GM21381 (cell line): ENCODE data around the gene PNPLA6.
"Not testable (repeated sequence)": the region's sequence is repeated elsewhere in the genome, so short reads cannot be mapped to it uniquely, and the experiment has no call there.

Experiments
- ATAC-seq: cut with Tn5 transposase; IDR thresholded peaks from one replicate; pipeline ENCODE4 v1.9.1; 2021; ENCODE audit warnings: mild to moderate bottlenecking, moderate library complexity; ENCODE audit not compliant: unreplicated experiment

Gene PNPLA6

DNA sequence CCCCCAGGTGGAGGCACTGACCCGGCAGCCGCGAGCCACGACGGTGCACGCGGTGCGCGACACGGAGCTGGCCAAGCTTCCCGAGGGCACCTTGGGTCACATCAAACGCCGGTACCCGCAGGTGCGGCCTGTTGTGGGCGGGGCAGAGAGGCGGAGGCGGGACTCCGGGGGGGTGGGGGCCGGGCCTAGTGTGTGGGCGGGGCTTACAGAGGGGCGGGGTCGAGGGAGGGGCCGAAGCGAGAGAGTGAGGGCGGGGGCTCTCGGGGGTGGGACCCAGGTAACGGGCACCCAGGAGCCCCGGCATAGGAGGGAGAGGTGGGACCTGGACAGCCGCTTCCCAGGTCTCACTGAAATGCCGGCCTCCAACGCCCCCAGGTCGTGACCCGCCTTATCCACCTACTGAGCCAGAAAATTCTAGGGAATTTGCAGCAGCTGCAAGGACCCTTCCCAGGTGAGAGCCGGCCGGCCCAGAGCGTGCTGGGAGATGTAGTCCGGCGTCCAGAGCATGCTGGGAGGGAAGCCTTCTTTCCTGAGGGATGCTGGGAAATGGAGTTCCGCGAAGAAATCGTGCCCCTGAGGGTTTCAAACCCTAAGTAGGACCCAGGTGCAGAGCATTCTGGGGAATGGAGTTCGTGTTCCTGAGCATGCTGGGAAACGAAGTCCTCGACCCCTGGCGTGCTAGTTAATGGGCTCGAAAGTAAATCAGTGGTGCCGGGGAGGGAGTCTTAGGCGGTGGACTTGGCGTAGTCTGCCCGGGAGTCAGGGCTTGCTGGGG, 15.7 kb downstream of the PNPLA6 start:
- ATAC-seq = no peak

DNA sequence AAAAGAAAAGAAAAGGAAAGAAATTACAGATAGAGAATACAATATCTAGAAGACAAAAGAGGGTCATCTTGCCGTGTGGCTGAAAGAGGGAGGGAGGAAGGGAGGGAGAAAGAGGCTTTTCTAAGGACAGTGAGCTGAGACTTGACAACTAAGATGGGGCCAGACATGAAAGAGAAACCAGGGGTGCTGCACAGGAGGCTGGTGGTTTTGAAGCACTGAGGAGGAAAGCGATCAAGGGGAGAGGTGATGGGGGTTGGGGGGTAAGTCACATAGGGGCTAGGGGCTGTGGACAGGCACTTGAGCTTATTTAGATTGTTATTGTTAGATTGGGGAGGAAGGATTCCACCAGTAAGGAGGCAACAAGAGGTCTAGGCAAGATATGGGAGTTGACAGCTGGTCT, 17.3 kb downstream of the PNPLA6 start:
- ATAC-seq = no peak

DNA sequence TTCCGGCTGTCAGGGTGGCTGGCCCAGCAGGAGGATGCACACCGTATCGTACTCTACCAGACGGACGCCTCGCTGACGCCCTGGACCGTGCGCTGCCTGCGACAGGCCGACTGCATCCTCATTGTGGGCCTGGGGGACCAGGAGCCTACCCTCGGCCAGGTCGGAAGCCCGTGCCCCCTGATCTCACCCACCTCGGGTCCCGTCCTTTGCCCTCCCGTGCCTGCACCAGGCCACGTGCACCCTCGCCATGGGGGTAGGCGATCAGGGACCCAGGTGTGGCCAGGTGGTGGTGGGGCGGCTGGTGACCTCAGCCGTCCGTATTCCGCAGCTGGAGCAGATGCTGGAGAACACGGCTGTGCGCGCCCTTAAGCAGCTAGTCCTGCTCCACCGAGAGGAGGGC, 19.0 kb downstream of the PNPLA6 start:
- ATAC-seq = no peak

DNA sequence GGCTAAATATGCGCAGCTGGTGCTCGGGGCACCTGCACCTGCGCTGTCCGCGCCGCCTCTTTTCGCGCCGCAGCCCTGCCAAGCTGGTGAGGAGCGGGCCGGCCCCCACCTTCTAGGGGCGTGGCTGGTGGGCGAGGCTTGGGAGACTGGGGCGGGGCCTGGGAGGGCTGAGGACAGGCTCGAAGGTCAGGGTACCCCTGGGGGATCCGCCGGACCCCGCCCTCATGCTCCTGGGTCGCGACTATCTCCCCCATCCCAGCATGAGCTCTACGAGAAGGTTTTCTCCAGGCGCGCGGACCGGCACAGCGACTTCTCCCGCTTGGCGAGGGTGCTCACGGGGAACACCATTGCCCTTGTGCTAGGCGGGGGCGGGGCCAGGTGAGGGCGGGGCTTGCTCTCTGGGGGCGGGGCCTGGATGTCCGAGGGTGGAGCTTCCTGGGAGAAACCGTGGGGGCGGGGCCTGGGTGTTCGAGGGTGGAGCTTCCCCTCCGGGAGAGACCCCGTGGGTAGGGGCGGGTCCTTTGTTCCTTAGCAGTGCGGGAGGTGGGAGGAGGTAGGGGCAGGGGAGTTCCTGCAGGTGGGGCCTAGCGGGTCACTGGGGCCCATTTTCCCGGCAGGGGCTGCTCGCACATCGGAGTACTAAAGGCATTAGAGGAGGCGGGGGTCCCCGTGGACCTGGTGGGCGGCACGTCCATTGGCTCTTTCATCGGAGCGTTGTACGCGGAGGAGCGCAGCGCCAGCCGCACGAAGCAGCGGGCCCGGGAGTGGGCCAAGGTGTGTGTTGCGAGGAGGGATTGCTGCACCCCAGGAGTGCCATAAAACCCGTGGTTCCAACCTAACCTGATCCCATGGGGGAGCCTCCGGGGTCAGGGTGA, 19.7 kb downstream of the PNPLA6 start:
- ATAC-seq = no peak

DNA sequence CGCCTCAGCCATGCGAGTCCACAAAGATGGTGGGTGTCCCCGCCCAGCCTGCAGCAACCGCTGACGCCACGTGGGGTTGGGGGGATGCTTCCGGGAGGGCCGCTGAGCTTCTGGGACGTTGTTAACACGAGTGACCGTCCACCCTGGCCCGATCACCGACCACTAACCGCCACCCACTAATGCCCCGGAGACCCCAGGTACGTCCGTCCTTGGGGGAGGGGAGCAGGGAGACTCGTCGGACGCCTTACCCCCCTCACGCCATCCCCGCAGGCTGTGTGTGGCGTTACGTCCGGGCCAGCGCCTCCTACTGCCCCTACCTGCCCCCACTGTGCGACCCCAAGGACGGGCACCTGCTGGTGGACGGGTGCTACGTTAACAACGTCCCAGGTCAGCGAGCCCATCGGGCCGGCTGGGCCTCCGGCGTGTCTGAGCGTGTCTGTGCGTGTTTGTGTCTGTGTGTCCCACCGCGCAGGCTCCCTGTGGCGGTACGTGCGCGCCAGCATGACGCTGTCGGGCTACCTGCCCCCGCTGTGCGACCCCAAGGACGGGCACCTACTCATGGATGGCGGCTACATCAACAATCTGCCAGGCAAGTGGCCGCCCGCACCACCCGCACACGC, 21.3 kb downstream of the PNPLA6 start:
- no peak for ATAC-seq

DNA sequence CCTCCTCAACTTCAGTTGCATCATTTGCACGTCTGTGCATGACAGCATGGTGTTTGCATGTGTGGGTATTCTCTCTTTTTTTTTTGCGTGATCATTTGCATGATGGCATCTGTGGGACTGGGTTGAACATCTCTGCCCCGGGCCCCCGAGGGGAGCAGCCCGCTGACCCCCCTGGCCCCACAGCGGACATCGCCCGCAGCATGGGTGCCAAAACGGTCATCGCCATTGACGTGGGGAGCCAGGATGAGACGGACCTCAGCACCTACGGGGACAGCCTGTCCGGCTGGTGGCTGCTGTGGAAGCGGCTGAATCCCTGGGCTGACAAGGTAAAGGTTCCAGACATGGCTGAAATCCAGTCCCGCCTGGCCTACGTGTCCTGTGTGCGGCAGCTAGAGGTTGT, 23.1 kb downstream of the PNPLA6 start:
- no peak for ATAC-seq

DNA sequence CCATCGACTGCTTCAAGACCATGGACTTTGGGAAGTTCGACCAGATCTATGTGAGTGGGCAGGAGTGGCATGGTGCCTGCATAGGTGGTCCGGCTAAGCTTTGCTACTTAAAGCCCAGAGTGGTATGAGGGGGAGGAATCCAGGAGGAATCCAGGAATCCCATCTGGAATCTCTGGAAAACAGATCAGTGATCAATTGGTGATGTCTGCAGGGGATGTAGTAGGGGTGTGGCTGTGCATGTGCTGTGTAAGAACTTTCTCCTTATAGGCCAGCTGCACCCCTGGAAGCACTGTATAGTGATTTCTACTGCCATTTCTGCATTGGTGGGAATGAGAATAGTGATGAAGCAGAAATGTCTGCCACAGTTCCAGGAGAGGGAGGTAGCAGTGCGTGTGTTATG, 23.6 kb downstream of the PNPLA6 start:
- no peak for ATAC-seq

DNA sequence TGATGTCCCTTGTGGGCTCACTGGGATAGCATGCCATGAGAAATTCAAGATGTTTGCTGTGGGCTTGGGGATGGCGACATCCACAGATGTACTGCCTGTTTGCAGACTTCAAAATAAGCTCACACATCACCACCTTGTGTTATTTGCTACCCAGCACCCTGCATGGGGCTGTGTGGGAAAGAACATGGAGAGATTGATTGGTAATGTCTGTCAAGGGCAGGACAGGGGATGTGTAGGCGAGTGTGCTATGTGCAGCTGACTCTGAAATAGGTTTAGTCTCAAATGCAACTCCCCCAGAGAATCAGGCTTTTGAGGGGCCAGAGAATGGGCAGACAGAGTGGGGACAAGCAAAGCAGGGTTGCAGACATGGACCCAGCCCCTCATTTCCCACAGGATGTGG, 24.7 kb downstream of the PNPLA6 start:
- no peak for ATAC-seq

DNA sequence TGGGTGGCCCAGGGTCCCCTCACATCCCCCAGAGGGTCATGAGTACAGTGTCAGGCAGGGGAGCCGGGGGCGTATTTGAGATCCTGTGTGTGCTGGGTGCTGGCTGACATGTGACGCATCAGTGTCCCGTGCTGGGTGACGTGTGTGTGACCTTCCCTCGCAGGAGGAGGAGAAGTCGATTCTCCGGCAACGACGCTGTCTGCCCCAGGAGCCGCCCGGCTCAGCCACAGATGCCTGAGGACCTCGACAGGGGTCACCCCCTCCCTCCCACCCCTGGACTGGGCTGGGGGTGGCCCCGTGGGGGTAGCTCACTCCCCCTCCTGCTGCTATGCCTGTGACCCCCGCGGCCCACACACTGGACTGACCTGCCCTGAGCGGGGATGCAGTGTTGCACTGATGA, 25.8 kb downstream of the PNPLA6 start:
- no peak for ATAC-seq

DNA sequence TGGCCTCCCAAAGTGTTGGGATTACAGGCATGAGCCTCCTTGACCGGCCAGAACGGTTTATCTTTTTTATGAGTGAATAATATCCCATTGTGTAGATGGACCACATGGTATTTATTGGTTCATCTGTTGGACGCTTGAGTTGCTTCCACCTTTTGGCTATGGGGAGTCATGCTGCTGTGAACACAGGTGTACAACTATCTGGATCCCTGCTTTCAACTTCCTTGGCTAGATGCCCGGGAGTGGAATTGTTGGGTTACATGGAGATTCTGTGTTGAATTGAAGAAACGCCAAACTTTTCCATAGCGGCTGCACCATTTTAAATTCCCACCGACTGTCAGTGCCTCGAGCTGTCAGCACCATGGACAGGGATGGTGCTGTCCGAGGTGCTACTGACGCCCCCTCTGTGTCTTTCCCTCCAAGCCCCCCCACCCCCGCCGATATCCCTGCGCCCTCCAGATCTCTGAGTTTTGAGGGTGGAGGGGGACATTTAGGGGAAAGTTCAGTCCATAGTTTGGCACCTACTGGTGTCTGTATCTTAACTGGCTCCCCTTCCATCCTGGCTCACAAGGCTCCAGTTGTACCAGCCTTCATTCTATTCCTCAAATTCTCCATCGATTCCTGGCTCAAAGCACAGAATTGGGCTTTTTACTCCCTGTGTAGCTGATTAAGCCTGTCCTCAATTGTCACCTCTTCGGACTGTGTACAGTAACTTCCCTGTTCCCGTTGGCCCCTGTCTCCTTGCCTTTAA, 27.3 kb downstream of the PNPLA6 start:
- no peak for ATAC-seq

DNA sequence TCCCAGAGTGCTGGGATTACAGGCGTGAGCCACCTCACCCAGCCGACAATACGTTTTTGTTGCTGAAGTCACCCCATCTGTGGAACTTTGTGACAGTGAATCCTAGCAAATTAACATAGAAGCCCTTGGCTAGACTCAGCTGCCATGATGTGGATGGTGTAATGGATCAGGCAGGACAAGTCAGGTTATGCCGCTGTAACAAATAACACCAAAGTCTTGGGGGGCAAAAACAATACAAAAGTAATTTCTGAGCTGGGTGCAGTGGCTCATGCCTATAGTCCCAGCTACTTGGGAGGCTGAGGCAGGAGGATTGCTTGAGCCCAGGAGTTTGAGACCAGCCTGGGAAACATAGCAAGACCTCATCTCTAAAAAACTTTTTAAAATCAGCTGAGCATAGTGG, 29.3 kb downstream of the PNPLA6 start:
- no peak for ATAC-seq

DNA sequence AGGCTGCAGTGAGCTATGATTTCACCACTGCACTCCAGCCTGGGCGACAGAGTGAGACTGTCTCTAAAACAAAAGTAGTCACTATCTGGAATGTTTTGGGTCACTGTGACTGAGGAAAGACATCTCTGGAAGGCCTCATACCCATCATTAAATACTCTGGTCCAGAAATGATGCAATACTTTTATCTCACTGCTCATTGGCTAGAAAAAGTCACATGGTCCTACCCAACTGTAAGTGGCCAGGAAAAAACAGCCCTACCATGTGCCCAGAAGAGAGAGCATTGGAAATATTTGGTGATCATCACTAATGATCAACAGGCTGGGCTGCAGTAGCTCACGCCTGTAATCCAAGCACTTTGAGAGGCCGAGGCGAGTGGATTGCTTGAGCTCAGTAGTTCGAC, 29.8 kb downstream of the PNPLA6 start:
- no peak for ATAC-seq

DNA sequence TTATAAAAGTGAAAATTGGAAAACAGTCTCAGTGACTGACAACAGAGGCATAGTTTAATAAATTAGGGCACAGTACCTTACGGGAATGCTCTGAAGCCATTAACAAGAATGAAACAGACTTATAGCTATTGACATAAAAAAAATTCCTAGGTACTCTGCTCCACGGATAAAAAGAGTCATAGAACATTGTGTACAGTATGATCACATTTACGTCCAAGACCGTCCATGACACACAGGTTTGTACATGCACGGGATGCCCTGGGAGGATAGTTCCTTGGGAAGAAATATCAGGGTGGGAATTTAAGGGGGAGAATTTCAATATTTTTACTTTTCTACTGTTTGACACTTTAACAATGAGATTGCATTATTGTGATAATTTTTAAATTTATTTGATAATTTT, 35.2 kb downstream of the PNPLA6 start:
- no peak for ATAC-seq

DNA sequence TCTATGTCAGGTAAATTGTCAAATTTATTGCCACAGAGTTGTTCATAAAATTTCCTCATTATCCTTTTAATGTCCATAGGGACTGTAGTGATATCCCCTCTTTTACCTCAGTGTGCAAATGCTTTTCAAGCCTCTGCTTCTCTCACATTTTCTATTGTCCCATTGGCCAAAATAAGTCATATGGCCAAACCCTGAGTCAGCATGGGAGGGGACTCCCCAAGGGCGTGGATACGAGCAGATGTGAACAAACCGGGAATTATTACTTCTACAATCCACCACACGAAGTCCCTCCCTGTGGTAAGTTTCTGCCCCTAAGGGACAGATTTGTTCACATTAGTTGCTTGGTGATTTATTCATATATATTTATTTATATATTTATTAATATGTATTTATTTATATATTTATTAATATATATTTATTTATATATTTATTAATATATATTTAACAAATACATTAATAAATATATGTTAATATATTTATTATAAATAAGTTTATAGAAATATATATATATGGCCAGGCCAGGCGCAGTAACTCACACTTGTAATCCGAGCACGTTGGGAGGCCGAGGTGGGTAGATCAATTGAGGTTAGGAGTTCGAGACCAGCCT, 40.0 kb downstream of the PNPLA6 start:
- ATAC-seq = no peak

DNA sequence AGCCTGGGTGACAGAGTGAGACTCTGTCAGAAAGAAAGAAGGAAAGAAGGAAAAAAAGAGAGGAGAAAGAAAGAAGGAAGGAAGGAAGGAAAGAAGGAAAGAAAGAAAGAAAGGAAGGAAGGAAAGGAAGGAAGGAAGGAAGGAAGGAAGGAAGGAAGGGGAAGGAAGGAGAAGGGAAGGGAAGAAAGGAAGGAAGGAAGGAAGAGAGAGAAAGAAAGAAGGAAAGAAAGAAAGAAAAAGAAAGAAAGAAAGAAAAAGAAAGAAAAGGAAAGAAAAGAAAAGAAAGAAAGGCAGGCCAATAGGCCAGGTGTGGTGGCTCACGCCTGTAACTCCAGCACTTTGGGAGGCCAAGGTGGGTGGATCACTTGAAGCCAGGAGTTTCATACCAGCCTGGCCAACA, 41.9 kb downstream of the PNPLA6 start:
- ATAC-seq = not testable (repeated sequence)

DNA sequence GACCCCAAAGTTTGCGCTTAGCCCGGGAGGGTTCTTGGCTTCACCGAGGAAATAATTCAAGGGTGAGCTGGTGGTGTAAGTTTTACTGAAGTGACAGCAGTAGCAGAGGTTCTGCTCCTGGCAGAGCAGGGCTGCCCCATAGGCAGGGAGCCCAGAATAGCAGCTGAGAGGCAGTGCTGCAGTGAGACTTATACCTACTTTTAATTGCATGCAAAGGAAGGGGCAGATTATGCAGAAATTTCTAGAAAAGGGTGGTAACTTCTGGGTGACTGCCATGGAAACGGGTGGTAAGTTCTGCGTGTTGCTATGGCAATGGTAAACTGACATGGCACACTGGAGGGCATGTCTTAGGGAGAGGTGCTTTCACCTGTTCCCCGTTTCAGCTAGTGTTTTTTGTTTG, 42.6 kb downstream of the PNPLA6 start:
- ATAC-seq = no peak

DNA sequence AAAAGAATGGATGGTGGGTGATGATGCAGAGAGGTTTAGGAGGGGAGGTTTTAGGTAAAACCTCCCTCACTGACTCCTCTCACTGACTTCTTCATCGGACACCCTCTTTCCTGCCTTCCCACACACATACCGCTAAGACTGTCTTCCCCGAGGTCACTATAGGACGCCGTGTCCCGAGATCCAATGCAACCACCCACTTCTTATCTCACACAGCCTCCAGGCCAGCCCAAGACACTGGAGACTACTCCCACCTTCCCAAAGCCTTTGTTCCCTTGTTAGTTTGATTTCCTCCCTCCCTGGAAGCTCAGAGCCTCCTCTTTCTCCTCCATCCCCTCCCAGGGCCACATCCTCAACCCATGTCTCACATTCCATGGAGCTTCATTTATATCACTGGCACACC, 43.7 kb downstream of the PNPLA6 start:
- no peak for ATAC-seq

DNA sequence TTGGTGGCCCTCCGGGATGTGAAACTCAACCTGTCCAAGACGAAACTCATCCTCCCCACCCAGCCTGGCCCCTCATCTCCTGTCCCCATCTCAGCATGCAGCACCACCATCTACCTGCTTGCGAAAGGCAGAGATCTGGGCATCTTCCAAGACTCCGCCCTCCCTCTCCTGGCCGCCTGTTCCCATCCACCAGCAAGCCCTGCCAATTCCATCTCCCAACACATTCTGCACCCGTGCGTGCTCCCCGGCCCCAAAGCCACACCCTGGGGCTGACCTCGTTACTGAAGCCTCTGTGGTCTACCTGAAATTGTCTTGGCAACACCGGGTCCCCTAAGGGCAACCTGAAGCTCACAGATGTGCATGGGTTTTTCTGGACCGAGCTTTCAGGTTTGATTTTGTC, 46.9 kb downstream of the PNPLA6 start:
- ATAC-seq = no peak

DNA sequence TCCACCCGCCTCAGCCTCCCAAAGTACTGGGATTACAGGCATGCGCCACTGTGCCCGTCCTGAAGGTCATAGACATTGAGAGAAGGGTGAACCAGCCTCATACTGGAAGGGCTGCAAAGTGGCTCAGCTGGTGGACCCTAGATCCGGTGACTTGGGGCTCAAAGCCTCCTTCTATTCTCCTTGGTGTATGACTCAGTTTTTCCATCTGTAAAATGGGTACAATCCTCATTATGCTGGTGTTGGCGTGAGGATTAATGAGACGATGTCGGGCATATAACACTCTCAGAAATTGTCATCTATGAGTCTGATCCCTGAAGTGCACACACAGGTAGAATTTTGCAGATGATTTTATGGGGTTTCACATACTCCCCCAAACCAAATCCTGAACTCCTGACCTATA, 54.3 kb downstream of the PNPLA6 start:
- no peak for ATAC-seq

DNA sequence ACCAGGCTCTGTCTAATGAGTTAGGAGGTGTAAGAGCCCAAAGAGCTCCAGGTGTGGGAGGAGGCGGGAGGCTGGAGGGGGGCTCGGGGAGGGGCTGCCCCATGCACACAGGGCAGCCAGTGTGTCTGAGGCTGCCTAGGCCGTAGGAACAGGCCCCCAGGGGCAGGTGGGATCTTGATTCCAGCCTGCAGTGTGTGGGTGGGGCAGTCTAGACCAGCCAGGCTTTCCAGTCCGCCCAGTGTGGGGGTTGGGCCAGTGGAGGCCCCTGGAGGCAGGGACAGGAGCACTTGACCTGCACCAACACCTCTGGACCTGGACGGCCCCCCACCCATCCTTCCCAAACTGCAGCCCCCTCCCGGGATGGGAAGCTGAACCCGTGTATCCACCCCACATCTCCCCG, 54.7 kb downstream of the PNPLA6 start:
- no peak for ATAC-seq
